ENCODE results near the gene ITGB3.

GRCh38 chr17:47279062-47279801, 25.6 kb downstream of the ITGB3 start:
- TF ChIP-seq REST (IDR thresholded peaks at IDR 0.05; ENCODE audit: low read depth), result no peak
- no peak; the same call in 1 of the 2 replicates for TF ChIP-seq TAF1 (IDR thresholded peaks at IDR 0.05; ENCODE audit: low read depth)
- no peak for TF ChIP-seq EGR1 (IDR thresholded peaks at IDR 0.05)
- peak; percentile 79 for TF ChIP-seq CEBPB (IDR thresholded peaks at IDR 0.05)
- peak; percentile 97 for TF ChIP-seq TEAD4 (IDR thresholded peaks at IDR 0.05)
- peak; percentile 99 for TF ChIP-seq EP300 (IDR thresholded peaks at IDR 0.05; ENCODE audit: borderline replicate concordance)
